Measurements from ENCODE around the gene NSUN6. TPM values are rescaled to one million over a fixed set of nuclear protein-coding genes. Genes with fewer than 3 reads are reported as not detected.

Gene NSUN6
- polyA plus RNA-seq, 1 donor (not counting 4 experiments of a cell fraction or from before 2014, with no cell fraction given): 9.8 TPM

DNA sequence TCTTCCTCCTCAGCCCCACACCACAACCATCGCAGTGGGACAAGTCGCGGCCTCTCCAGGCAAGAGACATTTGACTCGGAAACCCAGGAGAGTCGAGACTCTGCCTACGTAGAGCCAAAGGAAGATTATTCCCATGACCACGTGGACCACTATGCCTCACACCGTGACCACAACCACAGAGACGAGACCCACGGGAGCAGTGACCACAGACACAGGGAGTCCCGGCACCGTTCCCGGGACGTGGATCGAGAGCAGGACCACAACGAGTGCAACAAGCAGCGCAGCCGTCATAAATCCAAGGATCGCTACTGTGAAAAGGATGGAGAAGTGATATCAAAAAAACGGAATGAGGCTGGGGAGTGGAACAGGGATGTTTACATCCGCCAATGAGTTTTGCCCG, 112.1 kb downstream of the NSUN6 start:
- TF ChIP-seq, protein P1, sequence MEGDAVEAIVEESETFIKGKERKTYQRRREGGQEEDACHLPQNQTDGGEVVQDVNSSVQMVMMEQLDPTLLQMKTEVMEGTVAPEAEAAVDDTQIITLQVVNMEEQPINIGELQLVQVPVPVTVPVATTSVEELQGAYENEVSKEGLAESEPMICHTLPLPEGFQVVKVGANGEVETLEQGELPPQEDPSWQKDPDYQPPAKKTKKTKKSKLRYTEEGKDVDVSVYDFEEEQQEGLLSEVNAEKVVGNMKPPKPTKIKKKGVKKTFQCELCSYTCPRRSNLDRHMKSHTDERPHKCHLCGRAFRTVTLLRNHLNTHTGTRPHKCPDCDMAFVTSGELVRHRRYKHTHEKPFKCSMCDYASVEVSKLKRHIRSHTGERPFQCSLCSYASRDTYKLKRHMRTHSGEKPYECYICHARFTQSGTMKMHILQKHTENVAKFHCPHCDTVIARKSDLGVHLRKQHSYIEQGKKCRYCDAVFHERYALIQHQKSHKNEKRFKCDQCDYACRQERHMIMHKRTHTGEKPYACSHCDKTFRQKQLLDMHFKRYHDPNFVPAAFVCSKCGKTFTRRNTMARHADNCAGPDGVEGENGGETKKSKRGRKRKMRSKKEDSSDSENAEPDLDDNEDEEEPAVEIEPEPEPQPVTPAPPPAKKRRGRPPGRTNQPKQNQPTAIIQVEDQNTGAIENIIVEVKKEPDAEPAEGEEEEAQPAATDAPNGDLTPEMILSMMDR (optimal IDR thresholded peaks at IDR 0.05 in 1 of 3, IDR thresholded peaks at IDR 0.05 in 1 of 3, conservative IDR thresholded peaks at IDR 0.05 in 1 of 3; ENCODE audit: extremely low read depth in 1 of 3, insufficient read depth in 2 of 3, low read length in 3 of 3): no peak
- no peak for TF ChIP-seq EZH2 (IDR thresholded peaks at IDR 0.05; ENCODE audit: low read length)
- dilution Hi-C loops (cut with MboI; ENCODE audit: extremely low pct_ligation_motif_present, low sequenced_read_pairs): no loop called here

DNA sequence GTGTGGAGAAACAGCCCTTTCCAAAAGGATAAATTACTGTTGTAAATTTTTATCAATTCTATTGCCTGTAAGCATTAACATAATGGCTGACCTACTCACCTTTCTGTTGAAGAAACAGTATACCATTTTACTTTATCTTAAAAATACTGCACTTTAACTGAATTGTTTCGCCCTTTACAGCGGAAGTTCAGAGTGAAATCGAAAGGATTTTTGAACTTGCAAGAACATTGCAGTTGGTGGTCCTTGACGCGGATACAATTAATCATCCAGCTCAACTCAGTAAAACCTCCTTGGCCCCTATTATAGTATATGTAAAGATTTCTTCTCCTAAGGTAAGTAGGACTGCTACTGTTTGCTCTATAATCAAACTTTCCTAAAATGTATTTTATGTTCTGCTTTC, 117.5 kb downstream of the NSUN6 start:
- Histone ChIP-seq H3K36me3 (ENCODE audit: control insufficient read depth in 2 of 2, extremely low read depth in 1 of 2, insufficient read depth in 2 of 2, low read length in 2 of 2) (no peaks in the 10 kb centered on the region), H3K79me2 (ENCODE audit: control insufficient read depth, insufficient read depth, low read length) (no peaks in the 10 kb centered on the region), H3K9me1 (ENCODE audit: control insufficient read depth, extremely low read depth, insufficient read depth, low read length) (no peaks in the 10 kb centered on the region), H3K27ac (ENCODE audit: control insufficient read depth, insufficient read depth, low read length) (no peak overlapping the region), H3K27me3 (ENCODE audit: control insufficient read depth, extremely low read depth, insufficient read depth, low read length) (no peaks in the 10 kb centered on the region), H3K4me3 (ENCODE audit: control insufficient read depth in 2 of 3, extremely low read depth in 1 of 3, insufficient read depth in 2 of 3, low read depth in 1 of 3, low read length in 3 of 3) (no peak overlapping the region), H3K4me2 (ENCODE audit: control insufficient read depth, extremely low read depth, insufficient read depth, low read depth, low read length) (no peak overlapping the region), H4K20me1 (ENCODE audit: control insufficient read depth, extremely low read depth, insufficient read depth, low read length) (no peaks in the 10 kb centered on the region), H3K4me1 (ENCODE audit: control insufficient read depth, extremely low read depth, insufficient read depth, low read length) (no peaks in the 10 kb centered on the region), H2AFZ (ENCODE audit: control insufficient read depth, low read length) (no peak overlapping the region), H3K9ac (ENCODE audit: control insufficient read depth, extremely low read depth, insufficient read depth, low read length) (no peak overlapping the region), H3K9me3 (ENCODE audit: control insufficient read depth, low read depth, low read length) (no peaks in the 10 kb centered on the region)
- TF ChIP-seq EZH2 (IDR thresholded peaks at IDR 0.05; ENCODE audit: low read length): no peak
- TF ChIP-seq, protein P1 (optimal IDR thresholded peaks at IDR 0.05 in 1 of 3, IDR thresholded peaks at IDR 0.05 in 1 of 3, conservative IDR thresholded peaks at IDR 0.05 in 1 of 3; ENCODE audit: extremely low read depth in 1 of 3, insufficient read depth in 2 of 3, low read length in 3 of 3): no peak
- FAIRE-seq (no peak), DNase-seq (ENCODE audit: low read depth, low spot score) (no peak)
- dilution Hi-C loops (cut with MboI; ENCODE audit: extremely low pct_ligation_motif_present, low sequenced_read_pairs): no loop called here

More for the DNA sequence above, 112.1 kb downstream of the NSUN6 start:
- peaks cover 0 to 3% of the 10 kb centered on the region in 2 experiments for H3K36me3 ChIP-seq (ENCODE audit: control insufficient read depth in 2 of 2, extremely low read depth in 1 of 2, insufficient read depth in 2 of 2, low read length in 2 of 2)
- no peak overlapping the region for H3K4me3 ChIP-seq (ENCODE audit: control insufficient read depth in 2 of 3, extremely low read depth in 1 of 3, insufficient read depth in 2 of 3, low read depth in 1 of 3, low read length in 3 of 3)
- no peaks in the 10 kb centered on the region for H3K9me1 ChIP-seq (ENCODE audit: control insufficient read depth, extremely low read depth, insufficient read depth, low read length)
- H3K27ac ChIP-seq (ENCODE audit: control insufficient read depth, insufficient read depth, low read length): no peak overlapping the region
- H3K9me3 ChIP-seq (ENCODE audit: control insufficient read depth, low read depth, low read length): no peaks in the 10 kb centered on the region
- no peak overlapping the region for H3K4me2 ChIP-seq (ENCODE audit: control insufficient read depth, extremely low read depth, insufficient read depth, low read depth, low read length)
- FAIRE-seq (no peak), DNase-seq (ENCODE audit: low read depth, low spot score) (no peak)
- no peaks in the 10 kb centered on the region for H3K4me1 ChIP-seq (ENCODE audit: control insufficient read depth, extremely low read depth, insufficient read depth, low read length)
- no peaks in the 10 kb centered on the region for H4K20me1 ChIP-seq (ENCODE audit: control insufficient read depth, extremely low read depth, insufficient read depth, low read length)
- no peak overlapping the region for H3K9ac ChIP-seq (ENCODE audit: control insufficient read depth, extremely low read depth, insufficient read depth, low read length)
- H3K79me2 ChIP-seq (ENCODE audit: control insufficient read depth, insufficient read depth, low read length): no peaks in the 10 kb centered on the region
- H3K27me3 ChIP-seq (ENCODE audit: control insufficient read depth, extremely low read depth, insufficient read depth, low read length): no peaks in the 10 kb centered on the region
- no peak overlapping the region for H2AFZ ChIP-seq (ENCODE audit: control insufficient read depth, low read length)
